Measurements from ENCODE around the gene TMED6.
"Not testable (repeated sequence)": the region's sequence is repeated elsewhere in the genome, so short reads cannot be mapped to it uniquely, and the experiment has no call there.

DNA sequence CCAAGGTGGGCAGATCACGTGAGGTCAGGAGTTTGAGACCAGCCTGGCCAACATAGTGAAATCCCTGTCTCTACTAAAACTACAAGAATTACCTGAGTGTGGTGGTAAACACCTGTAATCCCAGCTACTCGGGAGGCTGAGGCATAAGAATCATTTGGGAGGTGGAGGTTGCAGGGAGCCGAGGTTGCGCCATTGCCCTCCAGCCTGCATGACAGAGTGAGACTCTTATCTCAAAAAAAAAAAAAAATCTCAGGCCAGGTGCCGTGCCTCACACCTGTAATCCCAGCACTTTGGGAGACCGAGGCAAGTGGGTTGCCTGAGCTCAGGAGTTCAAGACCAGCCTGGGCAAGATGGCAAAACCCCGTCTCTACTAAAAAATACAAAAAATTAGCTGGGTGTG, 54.8 kb downstream of the TMED6 start:
- TF ChIP-seq, protein P1, sequence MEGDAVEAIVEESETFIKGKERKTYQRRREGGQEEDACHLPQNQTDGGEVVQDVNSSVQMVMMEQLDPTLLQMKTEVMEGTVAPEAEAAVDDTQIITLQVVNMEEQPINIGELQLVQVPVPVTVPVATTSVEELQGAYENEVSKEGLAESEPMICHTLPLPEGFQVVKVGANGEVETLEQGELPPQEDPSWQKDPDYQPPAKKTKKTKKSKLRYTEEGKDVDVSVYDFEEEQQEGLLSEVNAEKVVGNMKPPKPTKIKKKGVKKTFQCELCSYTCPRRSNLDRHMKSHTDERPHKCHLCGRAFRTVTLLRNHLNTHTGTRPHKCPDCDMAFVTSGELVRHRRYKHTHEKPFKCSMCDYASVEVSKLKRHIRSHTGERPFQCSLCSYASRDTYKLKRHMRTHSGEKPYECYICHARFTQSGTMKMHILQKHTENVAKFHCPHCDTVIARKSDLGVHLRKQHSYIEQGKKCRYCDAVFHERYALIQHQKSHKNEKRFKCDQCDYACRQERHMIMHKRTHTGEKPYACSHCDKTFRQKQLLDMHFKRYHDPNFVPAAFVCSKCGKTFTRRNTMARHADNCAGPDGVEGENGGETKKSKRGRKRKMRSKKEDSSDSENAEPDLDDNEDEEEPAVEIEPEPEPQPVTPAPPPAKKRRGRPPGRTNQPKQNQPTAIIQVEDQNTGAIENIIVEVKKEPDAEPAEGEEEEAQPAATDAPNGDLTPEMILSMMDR (IDR thresholded peaks at IDR 0.05): not testable (repeated sequence)
- not testable (repeated sequence) for TF ChIP-seq POLR2A (IDR thresholded peaks at IDR 0.05; ENCODE audit: low read depth)
